Mammary microvascular endothelial cell (primary cell): ENCODE results near the gene ZNF853. TPM values are rescaled to one million over a fixed set of nuclear protein-coding genes. Genes with fewer than 3 reads are reported as not detected.

Experiments
- total RNA-seq: library from RNA; depleted of rRNA; stranded (reverse); fragments of >200 nt; gene quantifications from 2 replicates; pipeline ENCODE4 v1.2.3, GENCODE V29; 2015

ZNF853 gene
- total RNA-seq: 0.07 and 0.10 TPM in 2 replicates

DNA sequence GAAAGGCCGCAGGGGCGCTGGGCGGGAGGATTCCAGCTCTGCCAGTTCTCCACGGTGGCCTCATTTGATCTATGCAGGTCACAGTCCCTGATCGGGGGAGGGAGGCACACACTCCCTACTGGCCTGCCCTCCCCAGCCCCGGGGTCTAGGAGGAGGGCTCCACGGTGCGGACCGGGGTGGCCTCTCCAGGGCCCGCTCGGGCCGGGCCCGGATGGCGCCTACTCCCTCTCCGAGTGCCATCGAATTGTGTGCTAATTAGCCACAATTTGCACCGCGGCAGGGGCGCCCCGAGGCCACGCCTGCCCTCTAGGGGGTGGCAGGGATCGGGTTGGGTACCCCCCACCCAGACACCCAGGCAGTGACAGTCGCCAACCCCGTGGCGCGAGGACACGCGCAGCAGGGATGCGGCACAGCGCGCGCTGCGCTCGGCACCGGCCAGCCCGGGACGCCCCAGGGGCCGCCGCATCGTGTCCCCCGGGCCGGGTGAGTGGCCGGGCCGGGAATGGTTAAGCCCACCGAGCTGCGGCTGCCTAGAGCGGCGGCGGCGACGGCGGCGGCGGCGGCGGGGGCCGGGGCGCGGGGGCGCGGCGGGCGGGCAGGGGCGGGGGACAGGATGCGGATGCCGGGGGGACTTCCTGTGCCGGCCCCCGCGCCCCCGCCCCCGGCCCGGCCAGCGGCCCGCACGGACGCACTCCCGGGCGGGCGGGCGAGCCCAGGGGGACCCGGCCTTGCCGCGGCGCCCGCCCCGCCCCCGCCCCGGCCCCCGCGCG lies at the start of gene ZNF853:
ZNF853 (plus strand) TSS at position 658 of the 770 bp plus-strand sequence. CDS start 565 bp downstream, outside the sequence.

GRCh38 chr7:6577369-6578113 lies 37.9 kb upstream of the ZNF853 start, which contains the start of gene ZDHHC4:
Gene ZDHHC4, plus strand, starts transcription at chr7:6577454. Its CDS starts 3,108 bp downstream, at chr7:6580562.

GRCh38 chr7:6589829-6590644 lies 25.4 kb upstream of the ZNF853 start, which contains the start of gene INTS15:
Gene INTS15, plus strand, starts transcription at chr7:6590021. Its CDS starts 263 bp downstream, at chr7:6590284.

DNA sequence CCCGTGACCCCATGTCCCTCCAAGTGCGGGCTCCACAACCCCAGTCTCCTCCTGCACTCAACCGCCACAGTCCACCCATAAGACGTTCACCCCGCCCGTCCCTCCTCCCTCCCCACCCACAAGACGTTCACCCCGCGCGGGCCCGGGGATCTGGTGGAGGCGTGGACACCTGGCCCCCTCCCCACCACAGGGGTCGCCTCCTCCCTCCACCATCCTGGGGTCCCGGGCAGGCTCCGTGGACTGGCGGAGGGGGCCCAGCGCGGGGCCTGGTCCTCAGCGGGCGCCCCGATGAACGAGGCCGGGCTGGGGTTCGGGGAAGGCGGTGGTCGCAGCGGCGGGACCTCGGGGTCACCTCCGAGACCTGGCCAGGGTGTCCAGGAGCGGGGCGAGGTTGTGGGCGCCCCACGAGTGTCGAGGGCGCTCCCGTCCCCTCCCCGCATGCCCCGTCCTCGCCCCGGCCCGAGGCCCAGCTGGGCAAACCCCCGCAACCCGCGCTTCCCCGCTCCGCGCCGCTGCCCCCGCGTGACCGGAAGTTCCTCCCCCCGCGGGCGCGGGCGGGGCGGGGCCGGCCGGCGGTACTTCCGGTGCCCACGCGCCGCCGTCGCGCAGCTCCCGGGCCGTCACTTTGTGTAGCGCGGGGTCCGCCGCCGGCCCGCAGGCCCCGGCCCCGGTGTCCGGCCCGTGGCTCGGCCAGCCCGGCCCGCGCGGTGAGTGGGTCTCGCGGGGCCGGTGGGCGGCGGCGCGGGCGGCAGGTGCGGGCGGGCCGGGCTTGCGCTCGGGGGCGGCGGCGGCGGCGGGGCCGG lies 21.5 kb downstream of the ZNF853 start, which contains the start of gene ZNF316:
ZNF316 (plus strand) TSS at position 578 of the 803 bp plus-strand sequence. CDS start 5,092 bp downstream, outside the sequence.

Other genes starting within 250 kb of the ZNF853 start
- gene RAC1, start 241.1 kb upstream of the ZNF853 start, total RNA-seq: 139 TPM in 2 replicates
- 9.6 and 13.2 TPM in 2 replicates for gene DAGLB, start 167.7 kb upstream of the ZNF853 start, total RNA-seq
- 121 and 123 TPM in 2 replicates for gene KDELR2, start 131.5 kb upstream of the ZNF853 start, total RNA-seq
- not detected in 2 replicates for gene GRID2IP, start 64.1 kb upstream of the ZNF853 start, total RNA-seq
- 28.7 and 35.9 TPM in 2 replicates for gene ZDHHC4, start 38.2 kb upstream of the ZNF853 start, total RNA-seq
- 20.4 and 24.4 TPM in 2 replicates for gene INTS15, start 25.6 kb upstream of the ZNF853 start, total RNA-seq
- 9.4 TPM in 2 replicates for gene ZNF316, start 21.7 kb downstream of the ZNF853 start, total RNA-seq
- 6.4 TPM in 2 replicates for gene ZNF12, start 91.3 kb downstream of the ZNF853 start, total RNA-seq
- gene RSPH10B2, start 138.5 kb downstream of the ZNF853 start, total RNA-seq: 0.05 TPM in 1 of 2 replicates, not detected in the other
- gene CCZ1B, start 210.7 kb downstream of the ZNF853 start, total RNA-seq: 11.1 and 29.3 TPM in 2 replicates